HG03175 (cell line): Measurements from ENCODE around the gene ZDHHC16.
"Not testable (repeated sequence)": the region's sequence is repeated elsewhere in the genome, so short reads cannot be mapped to it uniquely, and the experiment has no call there.

ENCODE experiments used
- ATAC-seq: cut with Tn5 transposase; IDR thresholded peaks from one replicate; pipeline ENCODE4 v1.9.1; 2021; ENCODE audit warnings: mild to moderate bottlenecking, moderate library complexity; ENCODE audit not compliant: unreplicated experiment

The ZDHHC16 gene

DNA sequence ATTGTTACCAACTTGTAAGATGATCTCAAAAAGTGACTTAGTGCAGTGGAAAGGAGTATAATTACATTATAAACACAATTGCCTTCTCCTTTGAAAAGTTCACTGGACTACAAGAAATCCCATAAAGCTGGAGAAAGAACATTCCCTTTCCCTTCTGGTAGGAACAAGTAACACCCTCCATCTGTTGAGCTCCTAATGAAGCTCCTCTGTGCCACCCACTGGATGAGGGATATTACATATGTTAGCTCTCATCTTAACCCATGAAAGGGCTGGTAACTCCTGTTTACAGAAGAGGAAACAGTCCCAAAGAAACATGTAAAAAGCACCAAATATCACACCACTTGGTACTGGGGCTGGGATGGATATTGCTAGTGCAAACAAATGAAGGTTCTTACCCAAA lies 11.9 kb upstream of the ZDHHC16 start:
- no peak for ATAC-seq

DNA sequence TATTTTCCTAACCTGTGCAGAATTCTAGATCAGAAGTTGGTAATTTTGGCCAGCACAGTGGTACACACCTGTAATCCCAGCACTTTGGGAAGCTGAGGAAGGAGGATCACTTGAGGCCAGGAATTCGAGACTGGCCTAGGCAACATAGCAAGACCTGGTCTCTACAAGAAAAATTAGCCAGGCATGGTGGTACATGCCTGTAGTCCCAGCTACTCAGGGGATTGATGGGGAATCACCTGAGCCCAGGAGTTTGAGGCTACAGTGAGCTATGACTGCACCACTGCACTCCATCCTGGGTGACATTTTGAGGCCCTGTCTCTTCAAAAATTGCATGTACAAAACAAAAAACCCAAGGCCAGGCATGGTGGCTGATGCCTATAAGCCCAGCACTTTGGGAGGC lies 11.4 kb upstream of the ZDHHC16 start:
- ATAC-seq, result no peak

DNA sequence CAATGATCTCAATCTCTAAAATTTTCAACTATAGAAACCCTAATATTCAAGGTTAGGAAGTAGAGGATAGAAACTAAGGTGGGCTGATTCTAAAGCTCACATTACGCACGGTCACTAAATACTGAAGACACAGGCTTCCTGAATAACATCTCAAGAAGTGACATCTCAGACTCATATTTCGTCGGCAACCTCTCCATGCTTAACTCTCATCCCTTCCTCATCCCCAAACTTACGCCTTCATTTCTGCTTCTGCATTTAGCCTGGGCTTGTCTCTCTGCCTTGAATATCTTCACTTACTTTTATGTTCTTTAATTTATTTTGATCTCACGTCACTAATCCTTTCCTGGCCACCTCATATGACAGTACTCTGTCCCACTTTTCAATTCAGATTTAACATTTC lies 10.8 kb upstream of the ZDHHC16 start:
- ATAC-seq, result no peak

DNA sequence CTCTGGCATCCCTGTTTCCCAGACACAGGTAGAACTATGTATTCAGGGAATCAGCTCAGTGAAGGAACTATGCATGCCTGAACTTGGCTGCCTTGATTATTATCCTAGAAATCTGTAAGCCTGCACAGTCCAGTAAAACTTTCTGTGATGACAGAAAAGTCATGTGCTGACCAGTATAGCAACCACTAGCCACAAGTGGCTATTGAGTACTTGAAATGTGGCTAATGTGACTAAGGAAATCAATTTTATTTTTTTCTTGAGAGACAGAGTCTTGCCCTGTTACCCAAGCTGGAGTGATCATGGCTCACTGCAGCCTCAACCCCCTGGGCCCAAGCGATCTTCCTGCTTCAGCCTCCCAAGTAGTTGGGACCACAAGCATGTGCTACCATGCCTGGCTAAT lies 3.7 kb upstream of the ZDHHC16 start:
- ATAC-seq, result no peak

DNA sequence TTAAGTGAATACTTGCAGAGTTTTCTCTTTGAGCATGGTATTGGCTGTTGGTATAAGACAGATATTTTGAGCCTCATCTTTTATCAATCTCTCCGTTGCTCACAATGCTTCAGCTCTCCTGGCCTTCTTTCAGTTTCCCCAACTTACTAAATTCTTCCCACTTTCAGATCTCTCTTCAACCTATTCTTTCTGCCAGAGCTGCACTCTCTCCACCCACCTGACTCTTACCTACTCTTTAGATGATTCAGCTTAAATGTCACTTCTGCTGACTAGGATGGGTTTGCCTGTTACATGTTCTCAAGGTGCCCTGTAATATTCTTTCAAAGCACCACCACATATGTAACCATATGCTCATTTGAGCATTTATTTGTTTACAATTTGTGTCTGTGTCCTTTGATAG lies 1.8 kb upstream of the ZDHHC16 start:
- no peak for ATAC-seq

DNA sequence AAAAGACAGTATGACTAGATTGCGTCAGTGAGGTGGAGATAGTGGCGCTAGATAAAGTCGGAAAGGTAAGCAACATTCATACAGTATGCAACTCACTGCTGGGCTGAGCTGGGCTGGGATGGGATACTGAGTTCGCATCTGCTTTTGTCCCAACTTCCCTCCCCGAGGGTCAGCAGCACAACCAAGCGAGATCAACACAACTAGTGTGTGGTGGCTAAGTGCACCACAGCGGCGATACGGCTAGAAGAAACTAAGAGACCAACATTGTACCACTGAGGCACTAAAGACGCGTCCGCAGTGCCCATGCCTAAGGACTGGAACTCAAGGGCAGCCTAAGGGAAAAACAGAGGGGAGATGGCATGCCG lies 636 bp upstream of the ZDHHC16 start:
- no peak for ATAC-seq

DNA sequence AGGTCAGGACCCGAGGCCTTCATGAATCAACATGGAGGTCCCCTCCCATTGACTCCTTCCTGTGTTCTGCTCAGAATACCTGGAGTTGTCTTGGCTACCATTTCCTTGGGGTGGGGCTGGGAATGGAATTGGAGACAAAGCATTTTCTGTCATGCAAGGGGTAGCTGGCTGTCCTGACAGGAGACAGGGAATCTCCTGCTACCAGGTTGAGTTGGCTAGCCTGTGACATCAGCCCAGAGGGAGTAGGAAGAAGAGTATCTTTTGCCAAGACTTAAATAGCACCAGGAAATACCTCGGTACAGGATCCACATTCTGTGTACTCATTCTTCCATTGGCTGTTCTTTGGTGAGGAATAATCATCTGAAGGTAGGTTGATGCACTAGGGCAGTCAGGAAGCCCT lies 4.9 kb downstream of the ZDHHC16 start:
- no peak for ATAC-seq

DNA sequence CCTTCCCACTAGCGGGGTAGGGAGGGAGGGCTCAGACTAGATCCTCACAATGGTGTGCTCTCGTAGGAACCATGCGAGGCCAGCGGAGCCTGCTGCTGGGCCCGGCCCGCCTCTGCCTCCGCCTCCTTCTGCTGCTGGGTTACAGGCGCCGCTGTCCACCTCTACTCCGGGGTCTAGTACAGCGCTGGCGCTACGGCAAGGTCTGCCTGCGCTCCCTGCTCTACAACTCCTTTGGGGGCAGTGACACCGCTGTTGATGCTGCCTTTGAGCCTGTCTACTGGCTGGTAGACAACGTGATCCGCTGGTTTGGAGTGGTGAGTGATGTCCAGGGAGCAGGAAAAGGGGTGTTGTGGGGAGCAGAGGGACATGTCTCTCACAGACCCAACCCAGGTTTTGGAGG lies 5.6 kb downstream of the ZDHHC16 start:
- ATAC-seq, result no peak

DNA sequence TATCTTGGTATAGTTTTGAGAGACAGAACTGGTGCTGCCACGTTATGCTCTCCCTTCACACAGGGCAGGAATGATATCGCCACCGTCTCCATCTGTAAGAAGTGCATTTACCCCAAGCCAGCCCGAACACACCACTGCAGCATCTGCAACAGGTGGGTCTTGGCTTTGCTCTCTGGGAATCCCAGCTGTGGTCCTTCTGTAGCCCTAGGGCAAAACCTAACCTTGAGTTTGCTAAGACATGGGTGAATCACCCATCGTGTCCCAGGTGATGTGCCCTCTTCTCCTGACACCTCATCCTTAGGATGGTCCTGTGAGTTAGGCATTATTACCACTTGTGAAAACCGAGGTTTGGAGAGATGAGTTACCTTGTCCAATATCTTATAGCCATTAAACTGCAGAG lies 6.4 kb downstream of the ZDHHC16 start:
- no peak for ATAC-seq

DNA sequence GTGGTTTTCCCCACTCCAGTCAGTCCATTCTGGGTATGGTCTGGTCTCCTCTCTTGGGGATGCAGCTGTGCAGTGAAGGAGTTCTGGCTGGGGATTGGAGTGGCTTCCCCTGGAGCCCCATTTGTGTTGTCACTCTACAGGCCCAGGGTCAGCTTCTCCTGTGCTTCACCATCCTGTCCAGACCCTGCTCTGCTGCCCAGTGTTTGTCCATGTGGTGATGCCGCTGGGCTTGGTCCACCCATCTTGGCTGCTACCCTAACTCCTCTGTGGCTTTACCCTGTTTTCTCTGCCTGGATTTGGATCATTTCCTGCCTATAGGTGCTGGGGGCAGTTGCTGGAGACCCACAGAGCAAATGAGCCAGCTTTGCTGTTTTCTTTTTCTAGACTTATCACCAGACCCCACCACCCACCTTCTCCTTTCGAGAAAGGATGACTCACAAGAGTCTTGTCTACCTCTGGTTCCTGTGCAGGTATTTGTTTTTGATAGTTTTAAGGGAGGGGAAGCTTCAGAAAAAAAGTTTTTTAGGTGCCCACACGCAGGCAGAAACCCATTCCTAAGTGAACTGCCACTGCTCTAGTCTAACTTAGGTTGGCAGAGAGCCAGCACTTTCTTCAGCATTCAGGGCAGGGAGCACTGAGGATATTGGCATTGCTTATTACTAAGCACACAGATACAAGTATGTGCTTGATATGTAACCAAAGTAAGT lies 8.5 kb downstream of the ZDHHC16 start:
- ATAC-seq, result no peak

DNA sequence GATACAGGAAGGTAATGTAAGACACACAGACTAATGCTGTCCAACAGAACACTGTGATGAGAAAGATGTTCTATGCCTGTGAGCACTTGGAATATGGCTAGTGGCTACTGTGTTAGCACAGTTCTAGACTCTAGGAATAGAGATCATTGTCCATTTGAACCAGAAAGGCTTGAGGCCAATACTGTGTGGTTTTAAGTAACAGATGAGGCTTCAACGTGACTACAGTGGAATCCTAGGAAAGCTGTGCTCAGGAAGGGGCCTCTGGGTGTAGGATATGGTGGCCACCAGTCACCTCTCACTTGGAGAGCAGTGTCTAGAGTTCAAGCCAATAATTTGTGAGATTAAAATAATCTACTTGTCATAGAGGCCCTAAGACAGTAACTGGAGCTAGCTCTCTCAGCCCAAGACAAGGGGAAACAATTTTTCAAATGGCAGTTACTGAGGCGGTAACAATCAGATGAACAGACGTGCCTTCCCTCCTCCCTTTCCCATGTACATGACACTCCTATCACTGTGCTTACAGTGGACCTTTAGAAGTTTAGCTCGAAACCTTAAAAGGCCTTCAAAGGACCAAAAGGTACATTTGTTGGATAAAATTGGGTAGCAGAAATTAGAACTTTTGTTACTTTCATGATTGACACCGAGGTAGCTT lies 10.2 kb downstream of the ZDHHC16 start:
- no peak for ATAC-seq

DNA sequence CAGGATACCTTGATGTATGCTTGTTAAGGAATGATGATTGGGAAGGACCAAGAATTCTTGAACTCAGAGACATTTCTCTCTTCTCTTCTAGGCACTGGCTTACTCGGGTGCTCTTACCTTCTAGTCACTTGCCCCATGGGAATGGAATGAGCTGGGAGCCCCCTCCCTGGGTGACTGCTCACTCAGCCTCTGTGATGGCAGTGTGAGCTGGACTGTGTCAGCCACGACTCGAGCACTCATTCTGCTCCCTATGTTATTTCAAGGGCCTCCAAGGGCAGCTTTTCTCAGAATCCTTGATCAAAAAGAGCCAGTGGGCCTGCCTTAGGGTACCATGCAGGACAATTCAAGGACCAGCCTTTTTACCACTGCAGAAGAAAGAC lies 10.7 kb downstream of the ZDHHC16 start:
- no peak for ATAC-seq

DNA sequence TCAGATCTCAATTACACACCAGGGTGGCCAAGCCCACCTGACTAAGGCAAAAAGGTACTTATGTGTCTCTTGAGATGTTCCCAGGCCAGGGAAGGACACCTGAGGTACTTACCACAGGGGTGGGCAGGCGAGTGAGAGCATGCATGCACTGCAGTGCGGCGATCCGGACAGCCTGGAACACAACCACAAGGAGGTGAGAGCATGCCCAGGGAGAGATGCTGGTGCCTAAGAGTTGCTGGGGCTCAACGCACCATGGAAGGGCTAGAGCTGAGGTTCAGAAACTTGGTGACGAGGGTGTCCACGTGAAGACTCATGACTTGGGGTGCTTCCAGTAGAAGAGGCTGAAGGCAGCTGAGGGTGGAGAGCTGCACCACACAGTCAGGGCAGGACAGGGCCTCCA lies 13.1 kb downstream of the ZDHHC16 start:
- no peak for ATAC-seq

DNA sequence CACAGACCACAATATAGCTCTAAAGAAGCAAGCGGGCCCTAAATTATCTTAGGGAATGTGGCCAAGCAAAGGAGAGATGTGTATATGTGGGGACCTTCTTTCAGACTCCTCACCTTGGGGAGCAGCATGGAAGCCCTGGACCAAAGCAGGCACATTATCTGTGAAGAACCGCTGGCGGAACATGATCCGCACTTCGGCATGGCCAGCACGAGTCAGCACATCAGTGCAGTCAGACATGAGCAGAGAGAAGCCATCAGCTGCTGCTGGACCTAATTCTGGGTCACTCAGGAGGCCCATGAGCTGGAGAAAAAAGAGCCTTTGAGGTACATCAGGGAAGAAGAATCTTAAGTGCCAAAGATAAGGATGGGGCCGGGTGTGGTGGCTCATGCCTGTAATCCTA lies 14.0 kb downstream of the ZDHHC16 start:
- no peak for ATAC-seq

DNA sequence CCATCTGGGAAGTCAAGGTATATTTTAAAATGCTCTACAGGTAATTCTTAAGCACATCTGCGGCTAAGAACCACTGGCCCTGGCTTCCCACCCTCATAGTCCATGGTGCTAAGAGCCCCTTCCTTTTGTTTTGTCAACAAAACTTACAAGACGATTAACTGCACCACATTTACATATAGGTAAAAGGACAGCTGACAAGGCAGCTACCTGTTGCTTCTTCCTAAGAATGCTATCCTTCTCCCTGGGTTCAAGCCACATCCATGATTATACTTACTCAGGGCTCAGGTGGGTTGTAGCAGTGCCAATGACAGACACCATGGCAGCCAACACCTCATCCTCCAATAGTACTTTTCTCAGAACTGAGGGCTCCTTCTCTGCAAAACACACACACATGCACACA lies 16.3 kb downstream of the ZDHHC16 start:
- no peak for ATAC-seq

DNA sequence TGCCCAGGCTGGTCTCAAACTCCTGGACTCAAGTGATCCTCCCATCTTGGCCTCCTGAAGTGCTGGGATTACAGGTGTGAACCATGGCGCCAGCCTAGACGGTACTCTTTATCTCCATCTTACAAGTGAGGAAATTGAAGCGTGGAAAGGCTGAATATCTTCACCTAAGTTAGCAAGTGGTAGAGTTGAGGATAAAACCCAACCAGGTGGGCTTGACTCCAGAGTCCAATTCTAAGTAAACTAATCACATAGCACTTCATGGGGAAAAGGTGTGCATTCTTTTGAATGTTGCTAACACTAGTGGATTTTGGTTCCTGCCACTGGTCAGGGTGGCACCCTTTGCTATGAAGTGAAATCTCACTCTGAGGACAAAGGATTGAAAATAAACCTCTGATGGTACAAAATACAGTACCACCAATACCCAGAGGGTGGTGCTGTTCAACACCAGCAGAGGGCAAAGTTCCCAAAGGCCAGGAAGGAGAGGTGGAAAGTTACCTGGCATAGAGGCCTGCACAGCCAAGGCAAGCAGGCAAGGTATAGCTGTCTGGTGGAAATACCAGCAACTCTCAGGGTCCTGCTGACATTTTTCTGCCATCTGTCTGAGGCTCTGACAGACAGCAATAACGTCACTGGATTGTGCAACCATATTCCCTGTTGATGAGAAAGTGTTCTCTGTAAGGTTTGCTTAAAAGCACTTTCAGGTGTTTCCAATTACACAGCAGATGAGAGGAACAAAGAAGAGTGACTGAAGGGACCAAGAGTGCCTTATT lies 17.6 kb downstream of the ZDHHC16 start:
- no peak for ATAC-seq

DNA sequence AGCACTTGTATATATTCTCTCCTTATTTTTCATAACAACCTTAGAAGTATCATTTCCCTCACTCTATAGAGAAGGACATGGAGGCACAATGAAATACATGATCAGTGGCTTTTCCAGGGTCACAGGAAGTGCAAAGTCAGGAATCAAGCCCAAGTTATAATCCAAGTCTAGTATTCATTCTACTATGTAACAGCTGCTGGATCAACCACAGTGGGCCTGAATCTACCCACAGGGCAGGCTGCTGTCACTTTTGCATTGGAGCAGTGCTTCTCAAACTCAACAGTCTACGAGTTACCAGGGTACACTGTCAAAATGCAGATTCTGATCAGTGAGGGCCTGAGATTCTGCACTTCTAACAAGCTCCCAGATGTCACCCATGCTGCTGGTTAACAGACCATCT lies 18.3 kb downstream of the ZDHHC16 start:
- ATAC-seq, result no peak

DNA sequence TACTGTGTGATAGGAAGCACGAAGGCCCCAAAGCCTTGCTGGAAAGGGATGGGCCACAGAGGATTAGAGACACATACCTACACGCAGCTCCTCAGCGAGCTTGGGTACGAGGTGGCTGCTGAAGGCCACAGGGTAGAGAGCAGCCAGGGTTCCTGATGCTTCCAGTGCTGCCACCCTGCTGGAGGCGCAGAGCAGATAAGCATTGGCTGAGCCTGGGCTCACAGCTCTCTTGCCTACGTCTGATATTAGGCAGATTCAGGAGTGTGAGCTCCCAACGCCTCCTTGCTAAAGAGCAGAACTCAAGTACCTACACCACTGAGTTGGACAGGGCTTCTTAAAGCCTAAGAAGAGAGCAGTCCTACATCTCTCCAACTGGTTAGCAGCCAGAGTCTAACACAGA lies 20.0 kb downstream of the ZDHHC16 start:
- ATAC-seq, result no peak

DNA sequence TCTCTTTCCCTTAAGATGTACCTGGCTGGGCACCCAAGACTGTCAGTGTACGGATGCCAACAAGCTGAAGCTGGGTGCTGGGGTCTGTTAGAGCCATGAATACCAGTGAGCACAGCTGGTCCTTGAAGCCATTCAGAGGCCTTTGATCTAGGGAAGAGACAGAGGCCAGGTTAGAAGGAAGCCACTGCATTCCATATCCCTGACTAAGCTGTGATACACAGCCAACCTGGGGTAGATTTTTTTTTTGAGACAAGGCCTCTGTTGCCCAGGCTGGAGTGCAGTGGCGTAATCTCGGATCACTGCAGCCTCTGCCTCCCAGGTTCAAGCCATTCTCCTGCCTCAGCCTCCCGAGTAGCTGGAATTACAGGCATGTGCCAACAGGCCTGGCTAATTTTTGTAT lies 20.8 kb downstream of the ZDHHC16 start:
- ATAC-seq, result no peak

DNA sequence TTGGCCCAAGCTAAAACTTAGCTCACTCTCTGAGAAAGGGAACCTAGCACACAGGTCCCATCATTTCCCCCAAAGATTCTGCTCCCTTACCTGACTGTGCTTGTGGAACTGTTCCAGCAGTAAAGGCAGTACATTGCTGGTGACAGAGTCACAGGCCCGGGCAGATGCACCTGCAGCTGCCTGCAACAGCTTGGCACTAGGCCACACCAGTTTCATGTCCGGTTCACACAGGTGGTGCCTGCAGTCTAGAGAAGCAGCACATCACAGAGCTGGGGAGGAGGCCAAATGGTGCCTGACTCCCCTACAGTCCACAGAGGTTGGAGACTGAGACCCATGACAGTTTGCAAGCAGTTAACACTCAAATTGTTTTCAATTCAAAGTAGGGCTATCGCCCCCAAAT lies 22.2 kb downstream of the ZDHHC16 start:
- no peak for ATAC-seq

DNA sequence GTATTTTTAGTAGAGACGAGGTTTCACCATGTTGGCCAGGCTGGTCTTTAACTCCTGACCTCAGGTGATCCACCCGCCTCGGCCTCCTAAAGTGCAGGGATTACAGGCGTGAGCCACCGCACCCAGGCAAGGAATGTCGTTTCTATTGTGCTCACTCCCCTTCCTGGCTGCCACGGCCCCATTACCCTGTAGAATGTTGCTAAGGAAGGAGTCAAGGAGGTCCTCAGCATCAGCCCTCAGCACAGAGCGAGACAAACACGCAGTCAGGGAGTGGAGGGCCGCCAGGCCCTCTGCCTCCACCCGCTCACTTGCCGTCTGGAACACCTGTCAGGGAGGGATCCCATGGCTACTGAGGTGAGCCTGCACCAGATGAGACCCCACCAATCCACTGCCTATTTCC lies 22.8 kb downstream of the ZDHHC16 start:
- ATAC-seq, result not testable (repeated sequence)

DNA sequence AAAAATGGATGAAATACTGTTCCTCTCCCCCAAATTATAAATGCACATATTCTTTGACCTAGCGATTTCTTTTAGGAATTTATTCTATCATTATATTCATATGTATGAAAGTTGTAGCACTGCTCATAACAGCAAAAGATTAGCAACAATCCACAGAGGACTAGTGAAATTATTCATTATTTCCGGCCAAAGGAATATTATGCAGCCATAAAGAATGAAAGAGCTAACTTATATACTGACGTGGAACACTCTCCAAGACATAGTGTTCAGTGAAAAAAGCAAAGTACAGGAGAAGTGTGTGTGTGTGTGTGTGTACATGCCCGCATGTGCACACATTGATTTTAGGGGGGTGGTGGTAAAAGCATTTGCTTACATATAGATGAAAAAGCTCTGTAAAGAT lies 28.9 kb downstream of the ZDHHC16 start:
- no peak for ATAC-seq
